ENCODE measurements around the gene ARAP3. TPM values are rescaled to one million over a fixed set of nuclear protein-coding genes. Genes with fewer than 3 reads are reported as not detected.
"Not testable (repeated sequence)": the region's sequence is repeated elsewhere in the genome, so short reads cannot be mapped to it uniquely, and the experiment has no call there.

The ARAP3 gene
- total RNA-seq, result 12.5 TPM
- long read RNA-seq, partial matches to known transcripts, result 8 of 14 reads
- long read RNA-seq, other reads (novel, unspliced or antisense), result 6 of 14 reads

GRCh38 chr5:141681695-141682641, at the start of gene ARAP3:
TSS of gene ARAP3 (minus strand) at chr5:141682230. CDS start at chr5:141680486, 1,744 bp downstream.
- DNase-seq (peak; percentile 94), ATAC-seq (ENCODE audit: poor library complexity) (peak; percentile 96)
- intact Hi-C loops (cut with DNase I), result no loop called here

GRCh38 chr5:141729387-141730006, 47.5 kb upstream of the ARAP3 start:
- intact Hi-C loops (cut with DNase I), result no loop called here
- no peak for DNase-seq
- no peak for ATAC-seq (ENCODE audit: poor library complexity)

- DNase-seq, result no peak
- no peak for ATAC-seq (ENCODE audit: poor library complexity)
- intact Hi-C loops (cut with DNase I), result no loop called here
These were observed 43.9 kb upstream of the ARAP3 start for GRCh38 chr5:141725891-141726290.

- ATAC-seq (ENCODE audit: poor library complexity); DNase-seq; intact Hi-C loops (cut with DNase I): not testable (repeated sequence)
These were observed 43.1 kb upstream of the ARAP3 start for GRCh38 chr5:141725174-141725573.

- DNase-seq (no peak), ATAC-seq (ENCODE audit: poor library complexity) (no peak)
- intact Hi-C loops (cut with DNase I), result no loop called here
These were observed 40.2 kb upstream of the ARAP3 start for GRCh38 chr5:141722266-141722665.

- intact Hi-C loops (cut with DNase I), result no loop called here
- ATAC-seq (ENCODE audit: poor library complexity), result no peak
- no peak for DNase-seq
These were observed 35.0 kb upstream of the ARAP3 start for GRCh38 chr5:141717043-141717442.

GRCh38 chr5:141716468-141716867, 34.4 kb upstream of the ARAP3 start:
- no peak for ATAC-seq (ENCODE audit: poor library complexity)
- intact Hi-C loops (cut with DNase I), result no loop called here
- no peak for DNase-seq

- DNase-seq (no peak), ATAC-seq (ENCODE audit: poor library complexity) (no peak)
- intact Hi-C loops (cut with DNase I), result no loop called here
These were observed 34.0 kb upstream of the ARAP3 start for GRCh38 chr5:141716009-141716408.

GRCh38 chr5:141715346-141715905, 33.4 kb upstream of the ARAP3 start:
- ATAC-seq (ENCODE audit: poor library complexity) (no peak), DNase-seq (no peak)
- intact Hi-C loops (cut with DNase I), result no loop called here

- ATAC-seq (ENCODE audit: poor library complexity), result no peak
- intact Hi-C loops (cut with DNase I), result no loop called here
- no peak for DNase-seq
These were observed 32.7 kb upstream of the ARAP3 start for GRCh38 chr5:141714542-141715310.

GRCh38 chr5:141713616-141714309, 31.7 kb upstream of the ARAP3 start:
- intact Hi-C loops (cut with DNase I), result no loop called here
- ATAC-seq (ENCODE audit: poor library complexity) (no peak), DNase-seq (no peak)

GRCh38 chr5:141711687-141712086, 29.7 kb upstream of the ARAP3 start:
- intact Hi-C loops (cut with DNase I), result no loop called here
- ATAC-seq (ENCODE audit: poor library complexity) (no peak), DNase-seq (no peak)

- no peak for DNase-seq
- no peak for ATAC-seq (ENCODE audit: poor library complexity)
- intact Hi-C loops (cut with DNase I), result loop anchor here (10.0 kb wide), 1 partner anchor 105 kb away; no protein-coding TSS in a partner anchor
These were observed 27.8 kb upstream of the ARAP3 start for GRCh38 chr5:141709699-141710267.

GRCh38 chr5:141708016-141708415, 26.0 kb upstream of the ARAP3 start:
- ATAC-seq (ENCODE audit: poor library complexity), result no peak
- no peak for DNase-seq
- intact Hi-C loops (cut with DNase I), result loop anchor here (10.0 kb wide), 1 partner anchor 107 kb away; no protein-coding TSS in a partner anchor

- intact Hi-C loops (cut with DNase I), result loop anchor here (10.0 kb wide), 1 partner anchor 107 kb away; no protein-coding TSS in a partner anchor
- DNase-seq (no peak), ATAC-seq (ENCODE audit: poor library complexity) (no peak)
These were observed 25.5 kb upstream of the ARAP3 start for GRCh38 chr5:141707510-141707909.

- intact Hi-C loops (cut with DNase I), result loop anchor here (10.0 kb wide), 1 partner anchor 109 kb away; no protein-coding TSS in a partner anchor
- ATAC-seq (ENCODE audit: poor library complexity), result no peak
- no peak for DNase-seq
These were observed 24.1 kb upstream of the ARAP3 start for GRCh38 chr5:141706121-141706520.

- intact Hi-C loops (cut with DNase I), result loop anchor here (10.0 kb wide), 1 partner anchor 109 kb away; no protein-coding TSS in a partner anchor
- no peak for ATAC-seq (ENCODE audit: poor library complexity)
- DNase-seq, result no peak
These were observed 23.4 kb upstream of the ARAP3 start for GRCh38 chr5:141705469-141705868.
